Endothelial cell of umbilical vein (primary cell): ENCODE data around the gene SPEN.

Experiments used
- EZH2 ChIP-seq: IDR thresholded peaks from 2 replicates; pipeline ENCODE4 v1.6.1; 2012; ENCODE audit warnings: borderline replicate concordance, low read depth, mild to moderate bottlenecking, moderate library complexity, low read length, inconsistent platforms; ENCODE audit not compliant: severe bottlenecking
- GATA2 ChIP-seq: IDR thresholded peaks from 2 replicates; pipeline ENCODE4 v1.7.0; 2011; ENCODE audit warnings: low read depth, mild to moderate bottlenecking, moderate library complexity, mixed read lengths, low read length; ENCODE audit not compliant: insufficient read length, insufficient read depth
- MYC ChIP-seq: IDR thresholded peaks from one replicate; pipeline ENCODE4 v1.6.1; 2011; ENCODE audit warnings: mild to moderate bottlenecking, low read depth, low read length
- POLR2A ChIP-seq: IDR thresholded peaks from 2 replicates; pipeline ENCODE4 v1.6.1; 2012; ENCODE audit warnings: low read depth, mild to moderate bottlenecking, control low read depth, low read length
- POLR2AphosphoS5 ChIP-seq: IDR thresholded peaks from 2 replicates; pipeline ENCODE4 v1.6.1; 2012; ENCODE audit warnings: low read depth, mild to moderate bottlenecking, control low read depth, low read length, moderate library complexity; ENCODE audit not compliant: insufficient read depth
- TF ChIP-seq, protein P1 (sequence below), 2 donors: IDR thresholded peaks; 1 replicate in 1 of 2; 2 replicates in 1 of 2; pipeline ENCODE4 v1.5.1; 2011; ENCODE audit warnings: low read length in 2 of 2, mild to moderate bottlenecking in 2 of 2, moderate library complexity in 2 of 2, control low read depth in 1 of 2, inconsistent platforms in 1 of 2, low read depth in 1 of 2; ENCODE audit not compliant: insufficient read depth in 1 of 2; ENCODE audit errors: extremely low read depth in 1 of 2

- TF ChIP-seq, protein P1, sequence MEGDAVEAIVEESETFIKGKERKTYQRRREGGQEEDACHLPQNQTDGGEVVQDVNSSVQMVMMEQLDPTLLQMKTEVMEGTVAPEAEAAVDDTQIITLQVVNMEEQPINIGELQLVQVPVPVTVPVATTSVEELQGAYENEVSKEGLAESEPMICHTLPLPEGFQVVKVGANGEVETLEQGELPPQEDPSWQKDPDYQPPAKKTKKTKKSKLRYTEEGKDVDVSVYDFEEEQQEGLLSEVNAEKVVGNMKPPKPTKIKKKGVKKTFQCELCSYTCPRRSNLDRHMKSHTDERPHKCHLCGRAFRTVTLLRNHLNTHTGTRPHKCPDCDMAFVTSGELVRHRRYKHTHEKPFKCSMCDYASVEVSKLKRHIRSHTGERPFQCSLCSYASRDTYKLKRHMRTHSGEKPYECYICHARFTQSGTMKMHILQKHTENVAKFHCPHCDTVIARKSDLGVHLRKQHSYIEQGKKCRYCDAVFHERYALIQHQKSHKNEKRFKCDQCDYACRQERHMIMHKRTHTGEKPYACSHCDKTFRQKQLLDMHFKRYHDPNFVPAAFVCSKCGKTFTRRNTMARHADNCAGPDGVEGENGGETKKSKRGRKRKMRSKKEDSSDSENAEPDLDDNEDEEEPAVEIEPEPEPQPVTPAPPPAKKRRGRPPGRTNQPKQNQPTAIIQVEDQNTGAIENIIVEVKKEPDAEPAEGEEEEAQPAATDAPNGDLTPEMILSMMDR (IDR thresholded peaks at IDR 0.05; ENCODE audit: extremely low read depth in 1 of 2, insufficient read depth in 1 of 2, low read depth in 1 of 2, low read length in 2 of 2): no peak
- no peak for TF ChIP-seq GATA2
- TF ChIP-seq MYC: no peak
- no peak for TF ChIP-seq POLR2A
- no peak for TF ChIP-seq EZH2
- no peak for TF ChIP-seq POLR2AphosphoS5
These were observed 104.0 kb downstream of the SPEN start for GRCh38 chr1:15951341-15952153.
